GM19025 (cell line): Measurements from ENCODE around the gene TBX6.
"Not testable (repeated sequence)": the region's sequence is repeated elsewhere in the genome, so short reads cannot be mapped to it uniquely, and the experiment has no call there.

Experiments
- ATAC-seq: cut with Tn5 transposase; IDR thresholded peaks from one replicate; pipeline ENCODE4 v1.9.1; 2021; ENCODE audit warnings: mild to moderate bottlenecking, low read depth, moderate library complexity; ENCODE audit not compliant: unreplicated experiment

TBX6 gene

DNA sequence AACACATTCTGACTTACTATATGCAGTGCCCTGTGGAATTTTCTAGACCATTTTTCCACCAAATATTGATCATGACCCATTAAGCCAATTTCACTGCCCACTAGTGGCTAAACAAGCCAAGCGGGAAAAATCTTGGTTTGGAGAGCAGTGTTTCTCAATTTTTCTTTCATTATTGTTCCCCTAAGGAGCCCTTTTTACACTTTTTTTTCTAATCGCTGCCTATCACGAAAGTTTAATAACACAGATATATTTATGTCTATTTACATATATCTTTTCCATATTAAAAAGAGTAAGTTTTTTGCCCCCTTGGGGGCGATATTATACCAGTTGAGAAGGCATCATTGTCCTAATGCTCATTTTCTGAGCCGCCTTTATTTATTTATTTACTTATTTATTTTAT, 49.9 kb downstream of the TBX6 start:
- ATAC-seq = no peak

- not testable (repeated sequence) for ATAC-seq
These were observed 51.0 kb downstream of the TBX6 start for GRCh38 chr16:30040690-30041089.

DNA sequence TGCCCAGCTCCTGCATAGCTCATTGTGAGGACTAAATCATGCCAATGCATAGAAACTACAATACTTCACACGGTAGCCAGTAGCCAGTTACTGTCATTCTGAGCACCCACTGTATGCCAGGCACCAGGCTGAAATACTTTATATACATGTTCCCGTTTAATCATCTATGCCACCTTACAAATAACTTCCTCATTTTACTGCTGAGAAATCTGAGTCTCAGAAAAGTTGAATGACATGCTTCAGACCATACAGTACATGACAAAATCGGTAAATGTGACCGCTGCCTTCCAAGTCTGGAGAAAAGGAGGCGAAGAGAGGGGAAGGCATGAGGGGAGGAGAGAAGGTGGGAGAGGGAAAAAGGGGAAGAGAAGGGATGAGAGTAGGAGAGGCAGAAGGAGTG, 51.5 kb downstream of the TBX6 start:
- ATAC-seq = no peak
